Hematopoietic multipotent progenitor cell treated with erythropoietin and hydrocortisone succinate and interleukin-3 and kit ligand, for 17 days (in vitro differentiated cells): Measurements from ENCODE around the gene GMDS.

Source experiments
- DNase-seq: peaks from one replicate; pipeline ENCODE4 v3.0.0-alpha.2; 2015; ENCODE audit warnings: low spot score

The GMDS gene

DNA sequence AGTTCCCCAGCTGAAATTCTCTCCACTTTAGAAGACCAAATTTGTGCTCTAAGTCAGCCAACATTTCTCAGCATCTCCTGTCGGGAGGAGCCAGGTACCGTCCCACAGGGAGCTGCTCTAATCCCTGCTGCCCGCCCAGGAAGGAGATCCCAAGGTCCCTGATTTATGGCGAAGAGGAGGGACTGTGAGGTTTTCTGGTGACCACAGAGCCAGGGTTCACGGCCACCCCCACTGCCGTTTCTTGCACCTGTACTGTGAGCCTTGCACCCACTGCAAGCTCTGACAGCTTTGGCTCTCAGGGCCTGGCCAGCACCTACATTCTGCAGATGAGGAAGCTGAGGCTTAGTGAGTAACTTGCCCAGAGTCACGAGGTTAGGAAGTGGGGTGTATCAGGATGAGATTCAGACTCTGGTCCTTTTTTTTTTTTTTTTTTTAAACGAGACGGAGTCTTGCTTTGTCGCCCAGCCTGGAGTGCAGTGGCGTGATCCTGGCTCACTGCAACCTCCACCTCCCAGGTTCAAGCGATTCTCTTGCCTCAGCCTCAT, 600.8 kb downstream of the GMDS start:
- no peak for DNase-seq

DNA sequence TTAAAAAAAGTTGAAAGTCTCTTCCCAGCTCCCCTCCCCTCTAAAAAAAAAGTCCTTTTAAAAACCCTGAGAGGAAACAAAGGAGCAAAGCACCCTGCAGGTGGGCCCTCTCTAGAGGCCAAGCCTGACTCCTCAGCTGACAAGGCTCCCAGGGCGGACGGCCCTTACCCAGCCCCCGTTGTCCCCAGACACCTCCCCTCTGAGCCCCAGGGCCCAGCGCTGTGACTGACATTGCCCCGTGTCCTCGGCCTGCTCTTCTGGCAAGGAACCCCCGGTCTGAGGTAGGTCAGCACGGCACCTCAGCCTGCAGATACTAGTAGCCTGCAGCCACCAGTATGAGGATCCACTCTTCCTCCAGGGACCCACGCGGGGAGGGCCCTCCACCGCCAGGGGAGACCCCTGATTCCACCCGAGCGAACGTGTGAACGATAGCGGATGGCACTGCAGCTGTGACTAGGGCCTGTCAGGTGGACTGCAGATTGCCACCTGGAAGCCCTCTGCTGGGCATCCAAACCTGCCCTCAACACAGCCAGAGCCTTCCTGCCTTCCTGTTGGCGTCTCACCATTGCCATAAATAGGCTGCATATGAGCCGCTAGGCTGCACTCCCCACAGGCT, 601.5 kb downstream of the GMDS start:
- no peak for DNase-seq

DNA sequence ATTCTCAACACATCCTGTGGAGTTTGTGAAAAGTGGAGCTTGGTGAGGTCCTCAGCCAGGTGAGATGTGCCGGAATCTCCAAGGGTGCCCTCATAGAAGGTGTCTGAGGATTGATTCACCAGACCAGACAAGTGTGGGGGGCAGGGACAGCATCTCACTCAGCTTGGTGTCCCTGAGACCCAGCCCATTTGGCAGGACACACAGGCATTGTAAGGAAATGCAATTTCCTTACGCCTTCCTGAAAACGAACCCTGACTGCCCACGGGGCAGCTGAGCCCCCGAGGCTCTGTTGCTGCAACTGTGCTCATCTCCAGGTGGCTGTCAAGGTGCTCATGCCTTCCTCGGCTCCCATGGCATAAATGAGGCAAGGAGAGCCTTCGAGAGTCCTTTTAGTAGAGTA, 602.3 kb downstream of the GMDS start:
- no peak for DNase-seq

DNA sequence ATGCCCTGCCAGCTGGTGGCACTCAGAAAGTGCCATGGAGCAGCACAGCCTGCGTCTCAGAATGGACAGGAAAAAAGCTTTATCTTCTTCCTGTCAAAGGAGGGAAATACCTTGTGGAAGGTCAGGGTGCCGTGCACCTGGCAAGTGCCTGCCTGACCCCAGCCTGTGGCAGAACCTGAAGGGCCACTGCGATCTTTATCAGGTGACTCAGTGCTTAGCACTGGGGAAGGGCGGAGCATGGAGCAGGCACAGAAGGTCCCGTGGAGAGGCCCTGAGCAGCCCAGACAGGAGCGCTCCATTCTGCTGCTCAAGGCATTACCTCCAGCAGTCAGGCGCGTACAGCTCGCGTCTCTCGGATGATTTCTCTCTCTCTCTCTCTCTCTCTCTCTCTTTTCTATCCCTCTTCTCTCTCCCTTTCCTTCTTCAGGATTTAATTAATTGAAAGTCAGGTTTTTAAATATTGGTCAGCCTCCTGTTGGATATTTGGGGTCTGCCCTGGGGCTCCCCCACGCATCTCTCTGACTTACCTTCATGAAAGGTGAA, 604.0 kb downstream of the GMDS start:
- no peak for DNase-seq

DNA sequence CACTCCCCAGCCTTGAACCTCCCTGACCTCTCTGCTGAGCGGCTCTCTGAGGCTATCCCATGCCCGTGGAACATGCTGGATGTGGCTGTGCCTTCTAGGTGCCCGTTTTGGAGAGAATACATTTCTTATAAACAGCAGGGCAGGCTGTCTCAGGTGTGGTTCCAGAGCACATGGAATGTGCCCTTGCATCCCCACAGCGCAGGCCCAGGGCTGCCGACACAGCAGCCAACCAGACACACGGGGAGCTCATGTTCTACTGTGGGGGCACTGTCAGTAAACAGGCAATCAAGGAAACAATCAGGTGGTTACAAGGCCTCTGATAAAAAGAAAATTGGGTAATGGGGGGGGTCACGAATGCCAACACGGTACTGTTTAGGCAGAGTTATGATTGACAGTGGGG, 604.9 kb downstream of the GMDS start:
- no peak for DNase-seq

DNA sequence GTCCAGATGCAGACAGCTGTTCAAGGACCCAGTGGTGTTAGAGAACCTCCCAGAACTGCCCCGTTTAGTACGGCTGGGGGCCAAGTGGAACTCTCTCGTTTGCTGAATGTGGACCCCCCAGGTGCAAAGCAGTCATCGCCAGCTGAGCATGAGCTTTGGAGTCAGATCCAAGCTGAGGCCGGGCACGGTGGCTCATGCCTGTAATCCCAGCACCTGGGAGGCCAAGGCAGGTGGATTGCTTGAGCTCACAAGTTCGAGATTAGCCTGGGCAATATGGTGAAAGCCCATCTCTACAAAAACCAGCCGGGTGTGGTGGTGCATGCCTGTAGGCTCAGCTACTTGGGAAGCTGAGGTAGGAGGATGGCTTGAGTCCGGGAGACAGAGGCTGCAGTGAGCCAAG, 606.0 kb downstream of the GMDS start:
- DNase-seq, result no peak

DNA sequence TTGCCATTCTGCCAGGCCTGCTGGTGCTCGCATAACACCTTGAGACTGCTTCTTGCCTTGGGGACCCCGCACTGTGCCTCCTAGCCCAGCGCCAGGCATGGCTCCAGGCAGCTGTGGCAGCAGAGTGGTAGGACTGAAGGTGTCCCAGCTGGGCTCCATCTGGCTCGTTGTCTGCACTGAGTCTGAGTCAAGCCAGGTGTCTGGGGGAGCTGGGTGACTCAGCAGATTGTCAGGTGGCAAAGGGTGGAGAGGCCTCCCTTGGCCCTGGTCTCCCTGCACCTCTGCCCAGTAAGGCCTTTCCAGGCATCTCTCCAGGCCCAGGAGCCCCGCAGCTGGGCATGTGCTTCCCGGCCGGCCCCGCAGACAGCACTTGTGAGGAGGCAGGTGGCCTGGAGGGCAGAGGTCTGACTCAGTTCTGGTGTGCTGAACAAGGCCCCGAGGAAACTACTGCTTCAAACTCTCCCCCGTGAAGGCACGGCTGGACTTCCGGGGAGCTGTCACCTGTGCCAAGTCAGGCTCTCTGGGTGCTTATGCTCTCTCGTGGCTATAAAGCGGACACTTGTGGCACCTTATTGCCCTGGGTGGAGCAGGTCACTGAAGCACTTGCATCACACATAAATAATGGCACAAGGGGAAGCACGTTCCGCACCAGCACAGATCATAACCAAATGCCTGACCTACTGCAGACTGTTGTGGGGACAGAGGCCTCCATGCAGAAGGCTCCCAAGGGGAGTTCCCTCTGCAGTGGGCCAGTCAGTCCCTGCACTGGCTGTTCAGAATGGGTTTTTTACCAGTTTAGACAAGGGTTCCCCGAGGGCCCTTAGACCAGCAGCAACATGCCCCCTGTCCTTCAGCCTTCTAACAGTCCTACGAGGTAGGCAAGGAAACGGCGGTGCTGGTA, 608.2 kb downstream of the GMDS start:
- DNase-seq, result no peak

DNA sequence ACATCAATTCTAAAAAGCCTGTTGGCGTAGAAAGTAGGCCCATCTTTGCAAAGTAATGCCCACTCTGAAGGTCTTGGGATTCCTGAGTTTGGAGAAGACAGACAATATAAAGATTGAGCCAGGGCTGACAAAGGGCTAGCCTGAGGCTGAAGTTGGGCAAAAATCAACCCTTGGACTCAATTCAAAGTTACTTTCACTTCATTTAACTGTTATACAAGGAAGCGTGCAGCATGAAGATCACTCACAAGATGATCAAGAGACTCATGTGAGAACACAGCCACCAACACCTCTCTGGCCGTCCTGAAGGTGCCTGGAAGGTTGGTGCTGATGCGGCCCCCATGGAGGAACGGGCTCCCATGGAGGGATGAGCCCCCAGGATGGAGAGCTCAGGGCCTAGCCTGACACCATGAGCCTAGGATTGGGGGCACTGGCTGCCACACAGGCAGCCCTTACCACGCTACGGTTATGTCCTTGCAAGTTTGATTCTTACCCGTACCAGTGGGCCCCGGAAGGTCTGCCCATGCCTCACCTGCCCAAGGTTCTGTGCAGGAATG, 609.1 kb downstream of the GMDS start:
- DNase-seq, result no peak

DNA sequence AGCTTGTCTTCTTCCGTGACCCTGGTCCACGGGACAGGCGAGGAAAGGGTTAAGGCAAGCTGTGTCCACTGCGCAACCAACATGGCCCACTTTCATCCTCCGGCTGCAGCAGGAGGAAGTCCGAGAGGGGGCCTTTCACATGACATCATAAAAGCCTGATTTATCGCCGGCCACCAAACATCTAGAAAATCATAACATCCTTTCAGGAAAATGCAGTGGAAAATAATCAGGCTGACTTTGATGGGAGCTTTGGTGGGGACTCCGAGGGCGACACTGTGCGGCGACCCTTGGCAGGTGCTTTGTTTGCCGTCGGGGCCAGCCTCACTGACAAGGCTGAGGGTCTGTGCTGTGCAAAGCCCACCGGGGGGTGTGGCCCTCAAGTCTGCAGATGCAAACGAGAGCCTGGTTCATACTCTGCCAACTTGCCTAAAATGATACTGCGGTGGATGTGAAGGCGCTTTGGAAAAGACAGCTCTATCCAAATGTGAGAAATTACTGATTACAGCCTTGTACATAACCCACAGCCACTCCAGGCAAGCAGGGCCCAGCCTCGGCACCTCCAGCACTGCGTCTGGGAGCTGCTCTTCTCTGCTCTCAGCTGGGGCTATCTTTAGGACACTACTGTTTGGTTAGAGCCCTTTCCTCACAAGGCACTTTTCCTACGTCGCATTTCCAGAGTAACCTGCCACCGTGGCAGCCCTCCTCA, 609.9 kb downstream of the GMDS start:
- no peak for DNase-seq

DNA sequence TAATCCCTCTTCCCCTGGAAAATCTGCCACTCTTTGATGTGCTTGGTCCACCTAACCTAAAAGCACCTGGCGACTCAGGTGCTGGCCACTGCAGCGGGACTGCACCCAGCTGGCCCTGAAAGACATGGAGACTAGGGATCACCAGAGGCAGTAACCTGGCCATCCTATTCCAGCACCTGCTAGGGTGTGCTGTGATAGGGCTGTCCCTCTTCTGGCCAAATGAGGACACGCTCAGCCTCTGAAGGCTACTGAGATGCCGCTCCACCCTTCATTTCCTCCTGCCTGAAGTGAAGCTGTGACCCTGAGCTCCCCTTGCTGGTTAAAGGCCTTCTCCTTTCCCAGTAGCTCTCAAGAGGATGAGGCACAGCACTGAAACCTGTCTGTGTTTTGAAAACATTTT, 611.3 kb downstream of the GMDS start:
- DNase-seq, result no peak

DNA sequence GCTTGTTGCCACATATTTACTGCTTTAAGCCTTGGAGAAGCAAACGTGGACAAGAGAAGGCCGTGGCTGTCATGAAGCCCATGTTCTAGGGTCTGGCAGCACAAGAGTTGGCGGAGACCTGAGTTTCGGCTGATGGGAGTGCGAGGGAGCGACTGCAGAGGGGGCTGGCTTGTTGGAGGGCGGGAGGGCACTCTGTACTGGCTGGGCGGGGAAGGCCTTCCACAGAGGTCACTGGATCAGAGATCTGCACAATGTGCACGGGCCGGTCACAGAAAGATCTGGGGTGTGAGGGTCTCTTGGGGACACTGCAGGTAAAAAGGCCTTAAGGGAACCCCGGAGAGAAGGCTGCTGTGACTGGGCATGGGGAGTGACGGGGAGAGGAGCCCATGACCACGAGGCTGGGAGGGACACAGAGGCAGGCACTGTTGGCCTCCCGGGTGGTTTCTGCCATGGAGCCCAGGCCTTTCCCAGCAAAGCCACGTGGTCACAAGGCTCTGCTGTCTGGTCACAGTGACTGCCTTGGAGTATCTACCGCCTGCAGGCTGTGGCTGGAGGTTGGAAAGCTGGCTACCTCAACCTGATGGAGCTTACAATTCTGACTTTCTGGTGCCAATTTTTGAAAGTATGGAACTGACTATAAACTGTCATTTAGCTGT, 611.9 kb downstream of the GMDS start:
- no peak for DNase-seq

DNA sequence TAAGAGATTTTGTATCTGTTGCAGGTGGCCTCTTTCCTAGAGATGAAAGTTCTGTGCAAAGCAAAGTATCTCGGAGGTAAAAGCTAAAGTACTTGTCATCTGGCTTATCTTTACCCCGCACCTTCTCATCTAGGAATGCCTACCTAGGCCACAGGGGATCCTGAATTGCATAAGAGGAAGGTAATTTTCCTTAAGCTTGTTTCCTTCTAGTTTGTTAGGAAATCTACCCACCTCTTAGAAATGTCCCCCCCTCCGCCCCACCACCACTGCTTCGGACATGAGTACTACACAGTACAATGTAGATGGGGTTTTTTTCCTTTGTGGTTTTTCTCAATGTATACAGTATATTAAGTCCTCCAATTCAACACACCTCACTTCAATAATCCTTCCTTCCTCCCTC, 614.2 kb downstream of the GMDS start:
- no peak for DNase-seq

DNA sequence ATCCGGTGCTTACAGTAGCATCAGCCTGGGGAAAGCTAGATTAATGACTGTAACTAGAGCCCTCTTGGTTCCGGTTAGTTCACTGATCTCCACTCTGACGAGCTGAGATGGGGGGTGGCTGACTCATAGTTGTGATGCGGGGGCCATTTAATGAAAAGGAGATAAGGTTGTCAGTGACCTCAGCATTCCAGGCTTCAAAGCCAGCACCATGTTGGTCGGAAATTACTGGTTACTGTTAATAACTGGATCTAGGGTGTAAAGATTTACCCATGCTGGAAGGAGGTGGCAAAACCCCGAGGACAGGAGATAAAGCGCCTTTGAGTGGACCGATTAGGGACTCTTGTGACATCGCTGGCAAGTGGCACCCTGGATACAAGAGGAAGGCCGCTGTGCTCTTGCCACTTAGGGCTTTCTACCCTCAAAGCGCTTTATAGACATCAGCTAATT, 614.6 kb downstream of the GMDS start:
- no peak for DNase-seq

DNA sequence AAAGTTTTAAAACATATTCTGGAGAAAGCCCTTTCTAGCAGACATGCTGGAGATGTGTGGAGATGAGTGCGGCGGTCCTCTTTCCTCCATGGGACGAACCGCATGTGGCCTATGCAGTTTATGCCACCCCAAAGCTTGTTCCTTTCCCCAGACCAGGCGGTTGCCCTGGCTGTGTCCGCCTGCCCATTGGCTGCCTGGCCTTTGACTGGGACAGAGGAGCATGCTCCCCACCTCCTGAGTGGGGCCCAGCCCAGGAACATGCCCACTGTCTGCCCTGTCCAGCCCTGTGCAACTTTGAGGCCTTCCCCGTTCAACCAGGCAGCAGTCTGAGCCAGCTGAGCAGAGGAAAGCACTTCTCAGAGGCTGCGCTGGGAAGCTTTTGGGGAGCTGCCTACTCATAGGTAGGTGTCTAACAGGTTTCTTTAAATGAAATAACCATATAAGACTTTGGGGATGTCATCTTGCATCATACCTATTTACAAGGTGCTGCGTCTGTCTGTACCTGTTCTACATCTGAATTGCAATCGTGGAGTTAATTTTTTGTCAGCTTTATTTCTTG, 615.1 kb downstream of the GMDS start:
- no peak for DNase-seq

DNA sequence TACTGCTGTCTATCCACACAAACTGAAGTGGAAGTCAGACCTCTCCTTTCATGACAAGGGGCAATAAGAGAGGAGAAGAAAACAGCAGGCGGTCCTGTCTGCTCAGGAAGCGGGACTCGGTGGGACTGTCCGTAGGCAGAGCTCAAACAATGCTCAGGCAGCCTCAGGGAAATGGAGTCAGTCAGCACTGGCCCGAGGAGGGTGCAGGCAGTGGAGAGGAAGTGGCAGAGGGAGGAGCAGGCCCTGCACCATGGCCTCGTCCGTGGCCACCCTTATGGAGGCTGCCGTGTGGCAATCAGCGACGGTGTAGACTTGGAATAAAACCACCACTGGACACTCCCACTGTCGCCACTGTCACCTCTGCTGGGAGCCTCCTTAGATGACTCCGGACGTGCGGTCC, 616.1 kb downstream of the GMDS start:
- DNase-seq, result no peak

DNA sequence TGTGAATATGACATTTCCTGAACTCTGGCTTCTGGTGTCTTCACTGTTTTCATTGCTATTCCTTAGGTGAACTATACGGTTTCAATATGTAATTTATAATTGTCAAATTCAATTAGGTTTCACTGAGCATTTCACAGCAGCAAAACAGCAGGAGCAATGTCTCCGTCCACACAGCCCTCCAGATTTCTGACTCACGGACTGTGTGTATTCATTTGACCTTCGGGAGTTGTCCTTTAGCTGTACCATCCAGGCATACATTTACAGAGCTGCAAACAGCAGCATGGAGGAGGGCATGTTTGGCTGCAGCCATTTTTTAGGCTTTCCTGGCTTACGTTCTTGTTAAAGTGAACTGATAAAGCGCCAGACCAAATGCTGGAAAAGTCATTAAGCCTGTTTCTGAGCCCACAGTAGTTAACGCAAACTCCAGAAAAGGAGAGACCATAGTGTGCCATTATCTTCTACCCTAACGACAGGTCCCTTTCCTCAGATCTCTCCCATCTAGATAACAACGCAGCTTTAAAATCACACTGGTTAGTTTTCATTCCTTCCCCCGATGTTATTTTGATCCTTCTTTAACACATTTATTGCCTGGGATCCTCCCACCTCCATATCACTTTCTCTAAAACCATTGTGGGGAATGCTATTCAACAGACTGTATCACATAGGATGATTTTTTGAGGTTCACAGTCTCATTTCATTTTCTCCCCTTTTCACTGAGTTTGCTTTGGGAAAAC, 617.4 kb downstream of the GMDS start:
- DNase-seq, result no peak

DNA sequence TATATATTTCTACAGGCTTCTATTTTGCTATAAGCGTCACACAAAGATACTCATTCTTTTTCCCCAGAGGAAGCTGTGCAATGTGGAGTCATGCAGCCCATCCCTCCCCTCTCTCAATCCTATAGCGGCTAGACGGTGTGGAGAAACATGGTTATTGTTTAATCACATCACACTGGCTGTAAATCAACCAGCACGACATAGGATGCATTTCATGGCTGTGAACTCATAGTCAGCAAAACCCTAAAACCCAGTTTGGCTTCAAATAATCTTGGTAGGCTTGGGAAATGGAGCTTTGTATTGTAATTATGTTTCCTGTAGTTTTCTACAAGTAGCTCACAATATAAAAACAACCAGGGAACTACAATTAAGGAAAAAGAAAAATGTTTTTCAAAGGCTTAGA, 618.9 kb downstream of the GMDS start:
- DNase-seq, result no peak

DNA sequence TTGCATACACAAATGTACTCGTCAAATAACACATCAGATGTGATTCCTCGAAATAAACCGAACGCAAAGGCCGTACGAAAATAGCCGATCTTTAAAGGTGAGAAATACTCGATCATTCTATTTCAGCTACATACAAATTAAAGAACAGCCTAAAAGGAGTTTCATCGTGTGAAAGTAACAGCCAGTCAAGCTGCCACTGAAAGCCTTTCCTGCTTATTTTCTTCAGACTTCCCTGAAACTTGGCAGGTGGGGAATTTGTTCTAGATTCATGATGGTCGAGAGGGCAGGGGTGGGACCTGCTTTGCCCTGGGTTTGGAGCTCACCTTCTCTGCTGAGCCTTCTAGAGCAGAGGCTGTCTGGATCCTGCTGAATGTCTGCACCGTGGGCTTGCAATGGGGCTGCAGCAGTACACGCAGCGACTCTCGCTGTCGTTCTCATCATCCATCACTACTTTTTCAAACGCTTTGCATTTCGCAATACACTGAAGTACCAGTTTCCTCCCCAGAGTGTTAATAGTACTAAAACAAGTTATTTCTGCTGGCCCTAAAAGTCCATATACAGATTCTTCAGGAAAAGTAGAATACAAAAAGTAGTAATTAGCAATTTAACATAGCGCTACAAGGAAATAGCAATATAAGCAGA, 619.5 kb downstream of the GMDS start:
- DNase-seq, result no peak

DNA sequence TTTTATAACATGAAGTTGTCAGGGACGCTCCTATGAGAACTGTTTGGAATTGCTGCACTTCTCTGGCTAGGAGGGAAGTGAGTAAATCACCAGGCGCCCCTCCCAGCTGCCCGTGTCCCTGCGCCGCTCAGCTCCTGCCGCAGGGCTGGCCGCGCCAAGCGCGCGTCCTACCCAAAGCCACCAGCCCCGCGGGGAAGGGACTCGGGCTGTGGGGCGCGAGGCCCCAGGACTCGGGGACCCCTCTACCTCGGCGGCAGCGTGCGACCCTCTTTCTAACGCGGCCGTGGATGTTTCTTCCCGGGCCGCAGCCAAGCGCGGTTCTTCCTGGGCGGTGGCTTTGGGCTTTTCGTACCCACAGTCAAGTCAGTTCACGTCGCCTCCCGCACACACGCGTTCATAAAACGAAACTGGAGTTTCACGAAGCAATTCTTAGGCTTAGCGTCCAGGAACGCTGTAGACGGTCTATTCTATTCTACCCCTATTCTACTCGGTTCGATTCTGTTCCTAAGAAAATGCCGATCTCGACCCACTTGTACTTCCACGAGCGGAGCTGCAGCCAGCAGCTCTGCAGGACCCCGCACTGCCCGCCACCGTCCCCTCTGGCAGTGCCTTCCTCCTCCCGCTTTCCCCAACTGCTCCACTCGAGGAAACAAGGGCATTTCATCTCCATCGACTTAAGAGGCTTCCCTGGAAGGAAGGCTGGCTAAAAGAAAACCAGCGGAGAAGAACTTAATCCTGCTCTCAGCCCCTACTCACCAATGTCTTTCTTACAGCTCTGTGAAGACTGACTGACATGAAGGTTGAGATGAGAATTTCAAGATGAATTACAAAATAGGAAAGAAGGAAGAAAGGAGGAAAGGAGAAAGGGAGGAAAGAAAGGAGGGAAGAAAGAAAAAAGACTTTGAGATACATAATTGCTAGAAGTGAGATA, 620.3 kb downstream of the GMDS start:
- DNase-seq, result no peak
